ENCODE data around the gene DDX1. TPM values are rescaled to one million over a fixed set of nuclear protein-coding genes. Genes with fewer than 3 reads are reported as not detected.

DDX1 gene
- total and polyA plus RNA-seq, 11 donors, result 97.7 to 193 (median 136) TPM

GRCh38 chr2:15643791-15644585 lies 52.3 kb downstream of the DDX1 start:
- DNase-seq, result no peak
- intact Hi-C loops (cut with DNase I), result loop anchor here in 7 of 10 donors (2.0 to 10.0 kb wide), 8 partner anchors 88 to 295 kb away; no protein-coding TSS in a partner anchor
- no peak for TF ChIP-seq CTCF (IDR thresholded peaks at IDR 0.05)
- no peak for TF ChIP-seq POLR2A (IDR thresholded peaks at IDR 0.05)

GRCh38 chr2:15645300-15645699 lies 53.6 kb downstream of the DDX1 start:
- Histone ChIP-seq H3K27me3 (no peaks in the 10 kb centered on the region), H3K36me3 (peaks cover 0 to 6% (median 0%) of the 10 kb centered on the region in 9 donors), H3K4me1 (peaks cover 0 to 8% (median 5%) of the 10 kb centered on the region in 12 donors), H3K9me3 (peaks cover 0 to 10% (median 0%) of the 10 kb centered on the region in 12 donors), H3K27ac (no peak overlapping the region), H3K4me3 (no peak overlapping the region)
- 87 to 97% (median 92%) methylated on average over 2 of the region's 2 CpGs for WGBS, 4 donors
- TF ChIP-seq POLR2A (IDR thresholded peaks at IDR 0.05), result no peak
- no peak for TF ChIP-seq CTCF (IDR thresholded peaks at IDR 0.05)
- no peak for ATAC-seq
- DNase-seq, result no peak
- intact Hi-C loops (cut with DNase I), result loop anchor here in 5 of 10 donors (2.0 to 10.0 kb wide), 4 partner anchors 90 to 294 kb away; no protein-coding TSS in a partner anchor

More at GRCh38 chr2:15643791-15644585, 52.3 kb downstream of the DDX1 start:
- H3K36me3 ChIP-seq, result peaks cover 0 to 6% (median 0%) of the 10 kb centered on the region in 9 donors
- peaks cover 0 to 19% (median 12%) of the 10 kb centered on the region in 12 donors for H3K4me1 ChIP-seq
- no peak overlapping the region for H3K4me3 ChIP-seq
- WGBS, 4 donors, result 77 to 81% (median 80%) methylated on average over 4 of the region's 4 CpGs
- peaks cover 0 to 10% (median 0%) of the 10 kb centered on the region in 12 donors for H3K9me3 ChIP-seq
- no peak for ATAC-seq
- no peaks in the 10 kb centered on the region for H3K27me3 ChIP-seq
- H3K27ac ChIP-seq, result no peak overlapping the region

GRCh38 chr2:15645720-15646385 lies 54.2 kb downstream of the DDX1 start:
- 56 to 73% (median 66%) methylated on average over 9 of the region's 9 CpGs for WGBS, 4 donors
- no peak overlapping the region for H3K4me3 ChIP-seq
- H3K27me3 ChIP-seq, result no peaks in the 10 kb centered on the region
- no peak for TF ChIP-seq POLR2A (IDR thresholded peaks at IDR 0.05)
- no peak for TF ChIP-seq CTCF (IDR thresholded peaks at IDR 0.05)
- peaks cover 0 to 10% (median 0%) of the 10 kb centered on the region in 12 donors for H3K9me3 ChIP-seq
- DNase-seq (no peak), ATAC-seq (peak in 2 of 4 donors; percentile 22 to 29)
- intact Hi-C loops (cut with DNase I), result loop anchor here in 5 of 10 donors (2.0 to 10.0 kb wide), 4 partner anchors 89 to 293 kb away; no protein-coding TSS in a partner anchor
- H3K4me1 ChIP-seq, result peaks cover 0 to 3% (median 0%) of the 10 kb centered on the region in 12 donors
- peaks cover 0 to 6% (median 0%) of the 10 kb centered on the region in 9 donors for H3K36me3 ChIP-seq
- H3K27ac ChIP-seq, result no peak overlapping the region

GRCh38 chr2:15646661-15647060 lies 55.0 kb downstream of the DDX1 start:
- ATAC-seq (no peak), DNase-seq (no peak)
- H3K4me3 ChIP-seq, result no peak overlapping the region
- no peak overlapping the region for H3K27ac ChIP-seq
- H3K27me3 ChIP-seq, result no peaks in the 10 kb centered on the region
- 93 to 95% (median 94%) methylated on average over 6 of the region's 6 CpGs for WGBS, 4 donors
- peaks cover 0 to 3% (median 0%) of the 10 kb centered on the region in 12 donors for H3K4me1 ChIP-seq
- no peaks in the 10 kb centered on the region for H3K36me3 ChIP-seq
- intact Hi-C loops (cut with DNase I), result loop anchor here in 4 of 10 donors (10.0 kb wide), 3 partner anchors 88 to 268 kb away; no protein-coding TSS in a partner anchor
- no peak for TF ChIP-seq POLR2A (IDR thresholded peaks at IDR 0.05)
- TF ChIP-seq CTCF (IDR thresholded peaks at IDR 0.05), result no peak
- H3K9me3 ChIP-seq, result peaks cover 0 to 3% (median 0%) of the 10 kb centered on the region in 12 donors

Data from heart left ventricle (tissue), 16 donors.